Activated CD4-positive, CD25-positive, alpha-beta regulatory T cell treated with anti-CD3 and anti-CD28 coated beads, Interleukin-2, amount 50 U/mL, for 16 hours (primary cell): Measurements from ENCODE around the gene B3GALNT1.

Experiments used
- DNase-seq: peaks from one replicate; pipeline ENCODE4 v3.0.0-alpha.2; 2020; ENCODE audit warnings: low read depth, low spot score

The B3GALNT1 gene, protein sequence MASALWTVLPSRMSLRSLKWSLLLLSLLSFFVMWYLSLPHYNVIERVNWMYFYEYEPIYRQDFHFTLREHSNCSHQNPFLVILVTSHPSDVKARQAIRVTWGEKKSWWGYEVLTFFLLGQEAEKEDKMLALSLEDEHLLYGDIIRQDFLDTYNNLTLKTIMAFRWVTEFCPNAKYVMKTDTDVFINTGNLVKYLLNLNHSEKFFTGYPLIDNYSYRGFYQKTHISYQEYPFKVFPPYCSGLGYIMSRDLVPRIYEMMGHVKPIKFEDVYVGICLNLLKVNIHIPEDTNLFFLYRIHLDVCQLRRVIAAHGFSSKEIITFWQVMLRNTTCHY

DNA sequence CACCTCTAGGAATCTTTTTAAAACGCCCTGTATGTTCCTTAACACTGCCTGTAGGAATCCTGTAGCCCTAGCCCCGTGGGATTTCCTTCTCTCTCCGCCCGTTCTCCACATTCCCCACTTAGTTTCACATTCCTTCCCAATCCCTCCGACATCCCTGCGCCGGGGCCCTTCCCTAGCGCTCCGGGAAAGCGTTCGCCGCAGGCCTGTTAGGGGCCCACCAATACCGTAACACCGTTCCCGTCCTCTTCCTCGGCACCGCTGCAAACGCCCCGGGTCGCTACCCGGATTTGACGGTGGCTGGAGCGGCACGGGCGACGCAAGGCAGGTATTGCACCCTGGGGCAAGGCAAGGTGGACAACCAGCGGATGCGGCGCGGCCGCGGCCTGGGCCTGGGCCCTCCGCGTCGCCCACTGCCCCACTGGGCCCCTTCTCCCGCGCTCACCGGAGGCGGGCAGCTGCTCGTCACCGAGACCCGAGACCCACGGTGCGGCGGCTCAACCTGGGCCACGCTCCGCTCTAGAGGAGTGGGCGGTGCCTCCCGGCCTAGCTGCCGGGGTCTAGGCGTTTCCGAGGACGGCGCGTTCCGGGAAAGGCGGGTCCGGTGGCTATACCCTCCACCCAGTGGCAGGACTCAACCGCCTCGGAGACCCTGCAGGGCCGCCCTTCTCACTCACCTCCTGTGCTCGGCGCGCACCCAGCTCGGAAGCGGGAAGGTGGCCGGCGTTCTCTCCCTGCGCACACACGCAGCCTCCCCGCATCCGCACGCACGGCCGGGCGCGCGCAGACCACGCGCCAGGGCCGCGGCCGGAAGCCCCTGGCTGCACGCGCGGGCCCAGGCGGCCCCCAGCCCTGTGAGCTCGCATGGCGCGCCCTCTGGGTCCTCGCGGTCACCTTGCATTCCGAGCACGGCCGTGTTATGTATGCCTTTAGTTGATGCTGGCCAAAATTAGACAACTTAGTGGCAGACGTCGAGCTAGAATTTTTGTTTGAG is at the start of gene B3GALNT1:
TSS of gene B3GALNT1 (minus strand) at position 789 of the 991 bp plus-strand sequence. CDS start 18,595 bp downstream, outside the sequence.
- no peak for DNase-seq

DNA sequence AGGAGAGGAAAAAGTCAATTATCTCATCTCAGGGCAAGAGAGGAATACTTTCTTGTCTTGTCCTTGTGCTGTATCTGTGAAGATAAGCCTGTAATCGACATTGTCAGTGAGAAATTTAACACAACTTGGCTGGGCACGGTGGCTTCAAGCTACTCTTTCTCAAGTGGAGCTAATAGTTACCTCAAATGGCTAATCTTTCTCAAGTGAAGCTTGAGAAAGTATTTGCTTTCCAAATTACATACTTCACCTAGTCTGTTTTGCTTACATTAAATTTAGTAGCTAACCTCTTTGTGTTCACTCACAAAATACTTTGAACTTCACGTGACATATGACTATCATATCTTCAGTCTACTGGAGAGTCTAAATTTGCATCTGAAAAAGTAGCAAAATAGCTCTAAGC is 48.3 kb upstream of the B3GALNT1 start:
- no peak for DNase-seq

DNA sequence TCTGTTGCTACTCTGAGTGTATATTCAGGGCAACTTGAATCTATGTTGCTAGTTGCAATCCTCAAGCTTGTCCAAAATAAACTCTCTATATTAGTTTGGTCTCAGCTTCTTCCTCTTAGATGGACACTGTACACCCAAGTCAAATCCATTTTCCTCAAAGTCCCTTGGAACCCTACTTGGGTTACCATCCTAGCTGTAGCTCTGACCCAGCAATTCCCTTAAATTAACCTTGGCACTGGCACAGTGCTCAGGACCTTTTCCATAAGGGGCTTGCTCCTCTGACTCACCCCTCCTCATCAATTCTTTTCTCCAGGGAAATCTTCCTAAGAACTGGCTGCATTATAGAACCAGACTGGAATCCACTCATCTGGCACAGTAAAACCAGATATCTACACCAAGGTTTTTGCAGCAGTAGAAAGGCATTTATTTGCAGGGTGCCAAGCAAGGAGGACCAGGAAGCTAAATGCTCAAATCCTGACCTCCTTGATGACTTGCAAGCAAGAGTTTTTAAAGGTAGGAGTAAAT is 44.9 kb upstream of the B3GALNT1 start:
- no peak for DNase-seq

DNA sequence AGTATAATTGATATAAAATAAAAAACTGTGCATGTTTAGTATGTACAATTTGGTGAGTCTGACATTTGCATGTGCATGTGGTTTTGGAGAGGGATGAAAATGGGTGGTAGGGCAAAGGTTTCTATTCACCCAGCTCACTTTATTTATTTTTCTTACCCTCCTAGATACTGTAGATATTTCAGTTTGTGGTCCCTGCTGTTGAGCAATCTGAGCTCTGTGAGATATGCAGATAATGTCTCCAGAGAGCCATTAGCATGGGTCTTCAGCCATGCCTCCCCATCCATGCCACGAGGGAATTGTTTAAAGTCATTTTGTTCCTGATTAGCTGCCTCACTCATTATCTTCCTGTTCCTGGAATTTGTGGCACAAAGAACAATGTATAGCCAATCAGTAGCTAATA is 44.4 kb upstream of the B3GALNT1 start:
- DNase-seq, result no peak

DNA sequence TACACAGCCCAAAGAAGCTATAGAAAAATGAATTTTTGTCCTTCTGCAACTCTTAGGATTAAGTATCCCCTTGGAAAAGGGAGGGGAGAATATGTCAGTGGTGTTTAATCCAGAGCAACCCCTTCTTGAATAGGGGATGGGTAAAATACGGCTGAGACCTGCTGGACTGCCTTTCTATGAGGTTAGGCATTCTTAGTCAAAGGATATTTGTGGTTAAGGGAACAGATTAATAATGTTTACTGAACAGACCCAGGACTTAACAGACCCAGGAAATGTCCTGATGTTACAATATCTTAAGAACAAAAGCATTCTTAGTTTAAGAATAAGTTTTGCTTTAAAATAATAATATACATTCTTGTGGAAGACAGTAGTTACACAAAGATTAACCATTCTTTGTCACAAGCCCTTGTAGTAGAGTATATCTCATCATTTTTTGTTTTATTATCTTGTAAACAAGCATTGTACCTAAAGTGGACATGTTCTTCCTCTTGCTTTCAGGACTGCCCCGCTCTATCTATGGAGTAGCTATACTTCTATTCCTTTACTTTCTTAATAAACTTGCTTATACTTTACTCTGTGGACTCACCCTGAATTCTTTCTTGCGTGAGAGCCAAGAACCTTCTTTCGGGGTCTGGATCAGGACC is 43.8 kb upstream of the B3GALNT1 start:
- DNase-seq, result no peak

DNA sequence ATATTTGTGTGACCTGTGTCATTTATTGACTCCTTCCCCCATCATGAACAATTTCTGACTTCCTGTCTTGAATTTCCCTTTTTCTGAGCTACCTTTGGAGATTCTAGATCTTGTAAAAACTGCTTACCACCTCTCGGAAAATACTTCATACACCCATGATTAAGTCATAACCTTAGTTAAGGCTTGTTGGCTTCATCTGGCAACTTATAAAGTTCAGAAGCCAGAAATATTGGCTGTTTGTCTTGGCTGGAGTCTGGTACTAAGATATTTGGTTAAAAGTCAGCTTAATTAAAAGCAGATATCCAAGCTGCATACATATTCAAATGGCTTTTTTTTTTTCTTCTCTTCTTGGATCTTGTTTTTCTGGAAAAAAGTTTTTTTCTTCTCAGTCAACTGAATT is 37.3 kb upstream of the B3GALNT1 start:
- no peak for DNase-seq

DNA sequence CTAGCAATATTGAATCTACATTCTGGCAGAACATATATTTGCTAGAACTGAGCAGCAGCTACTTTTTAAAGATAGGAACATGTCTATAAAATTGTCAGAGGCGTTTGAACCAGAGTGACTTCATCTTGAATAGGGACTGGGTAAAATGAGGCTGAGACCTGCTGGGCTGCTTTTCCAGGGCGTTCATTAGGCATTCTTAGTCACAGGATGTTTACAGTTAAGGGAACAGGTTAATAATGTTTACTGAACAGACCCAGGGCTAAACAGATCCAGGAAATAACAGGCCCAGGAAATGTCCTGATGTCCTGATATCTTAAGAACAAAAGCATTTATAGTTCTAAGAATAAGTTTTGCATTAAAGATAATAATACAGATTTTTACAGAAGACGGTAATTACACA is 34.5 kb upstream of the B3GALNT1 start:
- DNase-seq, result no peak

DNA sequence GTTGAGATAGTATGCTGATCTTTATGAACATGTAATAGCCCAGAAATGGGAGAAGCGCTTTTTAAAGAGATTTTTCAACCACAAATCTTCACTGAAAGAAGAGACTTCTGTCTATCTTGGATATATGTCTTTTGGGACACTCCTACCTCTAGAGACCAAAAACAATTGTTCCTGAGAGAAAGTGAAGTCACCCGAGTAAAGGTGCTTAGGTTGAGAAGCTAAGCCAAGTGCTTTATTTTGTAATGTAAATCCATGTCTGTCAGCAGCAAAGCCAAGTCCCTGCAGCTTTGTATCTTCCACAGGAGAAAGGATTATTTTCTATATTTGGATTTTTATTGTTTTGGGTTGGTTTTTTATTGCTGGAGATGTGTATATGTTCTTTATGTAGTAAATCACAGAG is 32.1 kb upstream of the B3GALNT1 start:
- DNase-seq, result no peak

DNA sequence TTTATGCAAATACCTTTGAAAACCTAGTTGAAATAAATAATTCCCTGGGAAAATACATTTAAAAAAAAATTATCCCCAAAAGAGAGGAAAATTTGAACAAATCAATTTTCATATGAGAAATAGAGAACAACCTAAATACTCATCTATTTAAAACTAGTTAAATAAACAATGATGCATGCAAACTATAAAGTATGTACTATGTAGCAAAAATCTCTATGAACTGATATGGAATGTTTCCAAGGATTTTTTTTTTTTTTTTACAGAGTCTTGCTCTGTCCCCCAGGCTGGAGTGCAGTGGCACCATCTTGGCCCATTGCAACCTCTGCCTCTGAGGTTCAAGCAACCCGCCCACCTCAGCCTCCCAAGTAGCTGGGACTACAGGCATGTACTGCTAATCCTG is 27.2 kb upstream of the B3GALNT1 start:
- no peak for DNase-seq

DNA sequence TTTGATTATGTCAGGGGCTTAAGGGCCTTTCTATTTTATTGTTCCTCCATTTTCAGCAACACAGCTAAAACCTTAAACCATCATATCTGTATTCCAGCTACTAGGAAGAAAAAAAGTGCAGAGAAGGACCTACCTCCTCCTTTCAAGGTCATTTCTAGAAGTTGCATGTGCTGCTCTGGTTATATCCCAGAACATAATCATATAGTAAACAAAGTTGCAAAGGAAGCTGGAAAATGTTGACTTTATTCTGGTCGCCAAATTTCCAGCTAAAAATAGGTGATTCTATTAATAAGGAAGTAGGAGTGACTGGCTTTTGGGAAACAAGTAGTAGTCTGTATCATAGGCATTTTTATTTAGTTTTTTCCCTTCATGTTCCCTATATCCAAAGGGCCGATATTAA is 21.3 kb upstream of the B3GALNT1 start:
- DNase-seq, result no peak

DNA sequence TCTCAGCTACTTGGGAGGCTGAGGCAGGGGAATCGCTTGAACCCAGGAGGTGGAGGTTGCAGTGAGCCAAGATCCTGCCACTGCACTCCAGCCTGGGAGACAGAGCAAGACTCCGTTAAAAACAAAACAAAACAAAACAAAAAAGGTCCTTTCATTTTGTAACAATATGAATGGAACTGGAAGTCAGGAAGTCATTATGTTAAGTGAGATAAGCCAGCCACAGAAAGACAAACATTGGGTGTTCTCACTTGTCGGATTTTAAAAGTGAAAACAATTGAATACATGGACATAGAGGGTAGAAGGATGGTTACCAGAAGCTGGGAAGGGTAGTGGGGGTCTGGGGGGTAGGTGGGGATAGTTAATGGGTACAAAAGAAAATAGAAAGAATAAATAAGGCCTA is 12.5 kb upstream of the B3GALNT1 start:
- no peak for DNase-seq

DNA sequence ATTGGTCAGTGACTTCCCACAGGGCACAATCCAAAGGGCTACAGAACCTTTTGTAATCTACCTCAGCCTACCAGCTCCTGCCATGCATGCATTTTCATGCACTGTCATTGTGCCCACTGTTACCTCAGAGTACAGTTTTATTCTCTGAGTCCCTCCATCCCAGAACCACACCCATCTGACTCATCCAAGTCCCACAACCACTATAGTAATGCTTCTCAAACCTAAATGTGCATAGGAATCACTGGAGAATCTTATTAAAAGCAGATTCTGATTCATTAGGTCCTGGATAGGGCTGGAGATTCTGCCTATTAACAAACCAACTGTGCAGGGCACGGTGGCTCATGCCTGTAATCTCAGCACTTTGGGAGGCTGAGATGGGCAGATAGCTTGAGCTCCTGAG is 3.7 kb upstream of the B3GALNT1 start:
- no peak for DNase-seq

DNA sequence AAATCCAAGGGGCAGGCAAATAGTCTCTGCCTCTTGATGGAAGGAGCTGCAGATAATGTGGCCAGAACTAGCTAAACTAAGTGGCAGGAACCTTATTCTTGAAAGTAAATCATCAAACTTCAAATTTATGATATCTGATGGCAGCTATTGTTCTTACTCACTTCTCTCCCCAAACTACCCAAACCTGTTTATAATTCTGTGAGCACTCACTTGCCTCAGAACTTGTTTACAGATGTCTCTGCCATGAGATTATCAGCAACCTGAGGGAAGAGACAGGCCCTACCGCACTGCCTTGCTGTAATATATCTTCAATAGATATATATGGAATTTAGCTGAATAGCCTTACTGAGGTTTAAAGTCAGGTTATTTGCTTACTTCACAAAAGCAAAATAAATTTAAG is 2.2 kb upstream of the B3GALNT1 start:
- no peak for DNase-seq

DNA sequence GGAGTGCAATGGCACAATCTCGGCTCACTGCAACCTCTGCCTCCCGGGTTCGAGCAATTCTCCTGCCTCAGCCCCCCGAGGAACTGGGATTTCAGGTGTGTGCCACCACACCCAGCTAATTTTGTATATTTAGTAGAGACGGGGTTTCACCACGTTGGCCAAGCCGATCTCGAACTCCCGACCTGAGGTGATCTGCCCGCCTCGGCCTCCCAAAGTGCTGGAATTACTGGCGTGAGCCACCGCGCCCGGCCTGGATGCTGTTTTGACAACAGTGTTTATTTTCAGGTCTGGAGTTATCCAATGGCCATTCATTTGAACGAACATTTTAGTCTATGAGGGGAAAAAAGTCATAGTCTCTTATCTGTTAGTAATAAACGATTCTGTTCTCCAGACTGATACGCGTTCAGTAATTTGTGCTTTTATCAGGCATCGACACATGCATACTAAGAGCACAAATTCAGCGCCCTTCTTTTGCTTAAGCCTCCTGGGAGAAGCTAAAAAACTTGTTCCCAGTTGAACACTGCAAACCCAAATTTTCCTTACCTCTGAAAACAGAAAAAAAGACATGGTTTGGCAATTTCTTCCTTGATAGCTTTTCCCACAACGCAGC is 1.3 kb downstream of the B3GALNT1 start:
- DNase-seq, result no peak

DNA sequence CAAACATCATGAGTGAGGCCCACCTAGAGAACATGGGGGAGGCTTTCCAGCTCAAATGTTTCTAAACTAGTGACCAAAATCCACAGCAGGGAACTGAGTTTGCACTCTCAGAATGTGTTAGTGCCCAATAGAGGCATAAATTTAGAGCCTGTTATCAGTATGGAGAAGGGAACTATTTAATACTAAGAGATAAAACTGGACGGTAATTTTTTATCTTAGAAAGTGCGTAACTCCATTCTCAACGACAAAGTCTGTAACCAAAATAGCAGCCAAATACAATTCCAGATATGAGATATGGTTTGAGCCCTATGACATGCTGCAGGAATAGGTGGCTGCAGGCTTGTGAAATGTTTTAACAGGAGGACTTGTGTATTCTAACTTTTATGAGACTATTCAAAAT is 3.5 kb downstream of the B3GALNT1 start:
- DNase-seq, result no peak

DNA sequence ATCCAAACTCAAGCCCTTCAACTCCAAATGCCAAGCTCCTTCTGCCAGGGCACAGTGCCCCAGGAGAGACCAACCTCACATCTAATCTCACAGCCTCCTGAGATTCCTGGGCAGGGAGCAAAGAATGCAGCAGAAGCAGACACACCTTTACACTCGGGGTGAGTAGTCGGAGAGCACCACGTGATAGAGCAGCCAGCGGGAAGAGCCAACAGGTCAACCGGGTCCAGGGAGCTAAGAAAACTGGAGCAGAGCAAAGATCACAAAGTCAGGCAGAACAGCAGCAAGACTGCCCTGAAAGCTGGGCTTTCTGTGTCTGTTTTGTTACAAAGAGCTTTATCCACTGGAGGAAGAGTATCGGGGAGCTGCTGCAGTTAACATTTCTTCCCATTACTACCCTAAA is 4.2 kb downstream of the B3GALNT1 start:
- DNase-seq, result no peak

DNA sequence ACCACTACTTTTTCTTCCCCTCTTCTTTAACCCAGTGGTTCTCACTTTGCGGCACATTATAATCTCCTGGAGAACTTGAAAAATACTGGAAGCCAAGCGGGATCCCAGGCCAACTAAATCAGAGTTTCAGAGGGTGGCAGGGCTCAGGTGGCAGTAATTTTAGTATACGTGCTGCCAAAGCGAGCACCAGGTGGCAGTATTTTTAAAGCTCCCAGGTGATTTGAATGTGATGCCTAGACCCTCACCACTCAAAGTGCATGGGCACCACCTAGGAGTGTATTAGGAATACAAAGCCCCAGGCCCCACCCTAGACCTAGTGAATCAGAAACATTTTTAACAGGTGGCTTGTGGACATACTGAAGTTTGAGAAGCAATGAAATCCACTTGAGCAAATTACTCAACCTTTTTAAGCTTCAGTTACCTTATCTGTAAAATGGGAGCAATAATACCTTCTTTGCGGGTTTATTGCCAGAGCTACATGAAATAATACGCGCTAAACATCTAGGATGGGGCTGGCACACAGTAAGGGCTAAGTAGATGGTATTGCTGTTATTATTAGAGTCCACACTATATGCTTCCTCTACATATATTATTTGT is 8.3 kb downstream of the B3GALNT1 start:
- no peak for DNase-seq

DNA sequence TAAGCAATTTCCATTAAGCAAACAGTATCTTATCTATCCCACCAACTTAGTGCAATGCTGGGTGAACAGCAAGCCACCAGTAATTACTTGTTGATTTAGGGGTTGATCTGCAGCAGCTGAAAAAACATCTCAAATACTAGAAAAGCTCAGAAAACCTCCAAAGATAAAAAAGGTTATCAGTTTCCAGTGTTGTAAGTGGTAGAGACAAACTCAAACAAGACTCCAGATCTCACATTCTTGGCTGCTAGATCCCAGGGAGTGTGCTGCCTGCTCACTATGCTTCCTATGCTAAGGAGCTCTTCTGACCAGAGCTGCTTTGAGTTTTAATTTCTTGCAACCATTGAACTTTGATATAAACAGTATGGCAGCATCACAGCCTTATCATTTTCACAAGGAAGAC is 11.3 kb downstream of the B3GALNT1 start:
- DNase-seq, result no peak

DNA sequence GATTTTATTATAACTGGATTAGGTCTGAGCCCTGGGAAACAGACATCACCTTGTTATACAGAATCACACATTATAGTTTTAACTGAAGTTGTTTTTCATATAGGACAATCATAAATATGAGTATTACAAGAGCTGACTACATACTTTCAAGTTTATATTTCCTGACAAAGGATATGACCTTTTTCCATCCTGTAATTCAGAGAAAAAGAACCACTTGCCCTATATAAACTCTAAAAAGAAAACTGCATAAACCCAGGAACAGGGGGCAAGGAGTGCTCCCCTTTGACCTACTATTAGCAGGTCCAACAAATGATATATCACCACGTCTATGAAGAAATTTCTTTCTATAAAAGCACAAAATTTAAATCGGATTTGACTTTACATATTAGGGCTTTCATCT is 20.9 kb downstream of the B3GALNT1 start:
- no peak for DNase-seq

DNA sequence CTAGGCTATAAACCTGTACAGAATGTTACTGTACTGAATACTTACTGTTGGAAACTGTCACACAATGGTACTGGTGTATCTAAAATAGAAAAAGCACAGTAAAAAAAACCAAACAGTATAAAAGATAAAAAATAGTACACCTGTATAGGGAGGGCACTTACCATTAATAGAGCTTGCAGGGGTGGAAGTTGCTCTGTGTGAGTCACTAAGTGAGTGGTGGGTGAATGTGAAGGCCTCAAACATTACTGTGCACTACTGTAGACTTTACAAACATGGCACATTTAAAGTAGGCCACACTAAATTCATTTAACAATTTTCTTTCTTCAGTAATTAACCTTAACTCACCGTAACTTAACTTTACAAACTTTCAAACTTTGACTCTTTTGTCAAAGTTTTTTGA is 22.0 kb downstream of the B3GALNT1 start:
- no peak for DNase-seq

DNA sequence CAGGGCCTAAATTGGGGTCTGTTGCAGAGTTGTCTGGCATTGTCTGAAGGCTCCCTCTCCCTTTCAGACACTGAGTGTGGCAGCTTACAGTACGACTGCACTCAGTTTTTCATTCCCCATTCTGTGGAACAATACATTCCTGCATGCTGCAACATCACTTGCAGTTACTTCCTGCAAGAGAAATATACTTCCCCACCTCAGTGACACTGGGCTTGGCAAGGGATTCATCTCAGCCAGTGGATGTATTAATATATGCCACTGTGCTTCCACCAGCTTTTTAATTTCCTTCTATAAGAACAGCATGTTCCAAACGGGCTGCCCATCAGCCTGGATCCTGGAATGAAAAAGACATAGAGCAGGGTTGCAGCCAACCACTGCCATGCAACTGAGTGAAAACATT is 23.1 kb downstream of the B3GALNT1 start:
- DNase-seq, result no peak
